OCI-LY1 (cell line): ENCODE data around the gene CSRP1.

Source experiments
- CTCF ChIP-seq: fragments of 200-600 bp; sonication (generic), shearing (Covaris generic); IDR thresholded peaks from 2 replicates; pipeline ENCODE4 v1.5.1; 2017; ENCODE audit warnings: mild to moderate bottlenecking, antibody characterized with exemption, low read length, moderate library complexity, mixed read lengths
- EZH2 ChIP-seq: fragments of 200-600 bp; sonication (generic), shearing (Covaris generic); IDR thresholded peaks from 2 replicates; pipeline ENCODE4 v1.8.0; 2017; ENCODE audit warnings: borderline replicate concordance, mixed run types, mild to moderate bottlenecking, antibody characterized with exemption, low read length, moderate library complexity, mixed read lengths

GRCh38 chr1:201495551-201496295 is 11.2 kb downstream of the CSRP1 start:
- TF ChIP-seq CTCF (no peak), EZH2 (no peak)
